HG02798 (cell line): ENCODE results near the gene STK17A.
"Not testable (repeated sequence)": the region's sequence is repeated elsewhere in the genome, so short reads cannot be mapped to it uniquely, and the experiment has no call there.

ENCODE experiments used
- ATAC-seq: cut with Tn5 transposase; IDR thresholded peaks from one replicate; pipeline ENCODE4 v1.9.1; 2021; ENCODE audit warnings: mild to moderate bottlenecking; ENCODE audit not compliant: unreplicated experiment, poor library complexity

Gene STK17A

GRCh38 chr7:43593010-43593409 lies 10.1 kb downstream of the STK17A start:
- no peak for ATAC-seq

GRCh38 chr7:43594020-43594419 lies 11.1 kb downstream of the STK17A start:
- ATAC-seq = no peak

- not testable (repeated sequence) for ATAC-seq
These were observed 13.5 kb downstream of the STK17A start for GRCh38 chr7:43596426-43596825.

GRCh38 chr7:43600056-43600455 lies 17.1 kb downstream of the STK17A start:
- no peak for ATAC-seq

- ATAC-seq = no peak
These were observed 19.3 kb downstream of the STK17A start for GRCh38 chr7:43602256-43602655.

GRCh38 chr7:43604251-43604650 lies 21.3 kb downstream of the STK17A start:
- no peak for ATAC-seq

GRCh38 chr7:43609097-43609496 lies 26.2 kb downstream of the STK17A start:
- ATAC-seq = no peak

- no peak for ATAC-seq
These were observed 29.2 kb downstream of the STK17A start for GRCh38 chr7:43612128-43612527.

- peak; percentile 57 for ATAC-seq
These were observed 30.0 kb downstream of the STK17A start for GRCh38 chr7:43612599-43613589.

- no peak for ATAC-seq
These were observed 32.7 kb downstream of the STK17A start for GRCh38 chr7:43615558-43616145.

GRCh38 chr7:43616977-43617376 lies 34.1 kb downstream of the STK17A start:
- no peak for ATAC-seq

GRCh38 chr7:43618073-43618472 lies 35.2 kb downstream of the STK17A start:
- no peak for ATAC-seq

- ATAC-seq = no peak
These were observed 36.5 kb downstream of the STK17A start for GRCh38 chr7:43619213-43620012.

GRCh38 chr7:43621729-43622448 lies 39.0 kb downstream of the STK17A start:
- ATAC-seq = no peak

- ATAC-seq = no peak
These were observed 41.2 kb downstream of the STK17A start for GRCh38 chr7:43624156-43624555.

- ATAC-seq = peak; percentile 53
These were observed 42.5 kb downstream of the STK17A start for GRCh38 chr7:43625453-43625852.

GRCh38 chr7:43625980-43626379 lies 43.1 kb downstream of the STK17A start:
- ATAC-seq = no peak

- ATAC-seq = no peak
These were observed 43.8 kb downstream of the STK17A start for GRCh38 chr7:43626695-43627094.

GRCh38 chr7:43627798-43628197 lies 44.9 kb downstream of the STK17A start:
- not testable (repeated sequence) for ATAC-seq

- no peak for ATAC-seq
These were observed 45.5 kb downstream of the STK17A start for GRCh38 chr7:43628431-43628830.
